Measurements from ENCODE around the gene ARHGAP32. TPM values are rescaled to one million over a fixed set of nuclear protein-coding genes. Genes with fewer than 3 reads are reported as not detected.

ARHGAP32 gene
- total and polyA plus RNA-seq, 2 donors from 2014 or later: 2.1 to 30.8 TPM

DNA sequence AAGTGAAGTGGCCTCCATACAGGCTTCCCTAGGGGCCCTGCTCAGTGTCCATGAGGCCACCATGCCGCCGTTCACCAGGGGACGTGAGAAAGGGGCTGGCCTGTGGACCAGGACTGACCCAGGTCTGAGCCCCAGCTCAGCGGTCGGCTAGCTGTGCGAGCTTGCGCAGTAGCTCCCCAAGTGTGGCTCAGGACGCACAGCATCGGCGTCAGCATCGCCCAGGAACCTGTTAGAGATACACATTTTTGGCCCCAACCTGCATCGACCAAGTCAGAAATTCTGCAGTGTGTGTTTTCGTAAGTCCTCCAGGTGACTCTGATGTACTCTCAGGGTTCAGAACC, 249.9 kb downstream of the ARHGAP32 start:
- no peaks in the 10 kb centered on the region for H3K36me3 ChIP-seq (ENCODE audit: control insufficient read depth in 2 of 3, insufficient read depth in 3 of 3, low read length in 3 of 3)
- H3K4me3 ChIP-seq (ENCODE audit: low read length in 3 of 3): no peak overlapping the region
- no peaks in the 10 kb centered on the region for H3K27me3 ChIP-seq (ENCODE audit: control insufficient read depth, insufficient read depth, low read length)
- H3K9ac ChIP-seq (ENCODE audit: low read length in 3 of 3): no peak overlapping the region
- no peak for DNase-seq
- TF ChIP-seq, protein P1, sequence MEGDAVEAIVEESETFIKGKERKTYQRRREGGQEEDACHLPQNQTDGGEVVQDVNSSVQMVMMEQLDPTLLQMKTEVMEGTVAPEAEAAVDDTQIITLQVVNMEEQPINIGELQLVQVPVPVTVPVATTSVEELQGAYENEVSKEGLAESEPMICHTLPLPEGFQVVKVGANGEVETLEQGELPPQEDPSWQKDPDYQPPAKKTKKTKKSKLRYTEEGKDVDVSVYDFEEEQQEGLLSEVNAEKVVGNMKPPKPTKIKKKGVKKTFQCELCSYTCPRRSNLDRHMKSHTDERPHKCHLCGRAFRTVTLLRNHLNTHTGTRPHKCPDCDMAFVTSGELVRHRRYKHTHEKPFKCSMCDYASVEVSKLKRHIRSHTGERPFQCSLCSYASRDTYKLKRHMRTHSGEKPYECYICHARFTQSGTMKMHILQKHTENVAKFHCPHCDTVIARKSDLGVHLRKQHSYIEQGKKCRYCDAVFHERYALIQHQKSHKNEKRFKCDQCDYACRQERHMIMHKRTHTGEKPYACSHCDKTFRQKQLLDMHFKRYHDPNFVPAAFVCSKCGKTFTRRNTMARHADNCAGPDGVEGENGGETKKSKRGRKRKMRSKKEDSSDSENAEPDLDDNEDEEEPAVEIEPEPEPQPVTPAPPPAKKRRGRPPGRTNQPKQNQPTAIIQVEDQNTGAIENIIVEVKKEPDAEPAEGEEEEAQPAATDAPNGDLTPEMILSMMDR (IDR thresholded peaks at IDR 0.05; ENCODE audit: borderline replicate concordance, extremely low read depth, insufficient read depth): no peak
- intact Hi-C loops (cut with DNase I): no loop called here
- H3K9me3 ChIP-seq (ENCODE audit: control insufficient read depth in 2 of 3, insufficient read depth in 1 of 3, low read length in 3 of 3): no peaks in the 10 kb centered on the region
- peaks cover 0 to 6% (median 5%) of the 10 kb centered on the region in 3 donors for H3K4me1 ChIP-seq (ENCODE audit: control insufficient read depth in 2 of 3, insufficient read depth in 2 of 3, low read depth in 1 of 3, low read length in 3 of 3)
- FAIRE-seq: no peak
- H3K27ac ChIP-seq (ENCODE audit: low read depth in 2 of 2, low read length in 2 of 2): no peak overlapping the region

DNA sequence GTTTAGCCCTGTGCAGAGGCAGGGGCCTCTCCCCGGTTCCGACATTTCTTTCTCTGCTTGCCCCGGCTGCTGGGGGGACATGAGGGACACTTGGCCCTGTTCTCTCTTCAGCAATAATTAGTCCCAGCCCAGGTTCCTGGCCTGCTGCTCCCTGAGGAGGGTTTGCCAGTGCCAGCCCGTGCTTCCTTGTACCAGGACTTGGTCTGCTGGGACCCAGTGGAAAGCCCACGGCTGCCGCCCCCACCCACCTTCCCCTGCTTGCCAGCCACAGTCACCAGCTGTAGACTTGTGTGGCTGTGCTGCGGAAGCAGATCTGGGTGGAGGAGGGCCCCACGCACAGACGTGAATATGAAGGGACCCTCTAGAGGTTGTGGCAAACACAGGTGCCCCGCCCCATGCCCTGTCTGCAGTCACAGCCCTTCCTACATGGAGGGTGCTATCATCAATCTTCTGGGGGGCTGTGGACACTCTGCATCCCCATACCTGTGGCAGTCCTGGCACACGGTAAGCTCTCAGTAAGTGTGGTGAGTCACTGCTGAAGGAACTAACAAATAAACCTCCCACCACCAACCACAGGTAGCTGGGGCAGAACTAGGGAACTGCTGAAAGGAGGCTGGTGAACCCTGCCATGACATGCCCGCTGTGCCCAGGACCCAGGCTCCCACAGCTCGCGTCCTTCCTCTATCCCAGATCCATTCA, 250.4 kb downstream of the ARHGAP32 start:
- no peaks in the 10 kb centered on the region for H3K9me3 ChIP-seq (ENCODE audit: control insufficient read depth in 2 of 3, insufficient read depth in 1 of 3, low read length in 3 of 3)
- intact Hi-C loops (cut with DNase I): no loop called here
- no peak for DNase-seq
- TF ChIP-seq, protein P1 (IDR thresholded peaks at IDR 0.05; ENCODE audit: borderline replicate concordance, extremely low read depth, insufficient read depth): no peak
- H3K4me3 ChIP-seq (ENCODE audit: low read length in 3 of 3): no peak overlapping the region
- peaks cover 0 to 11% (median 5%) of the 10 kb centered on the region in 3 donors for H3K4me1 ChIP-seq (ENCODE audit: control insufficient read depth in 2 of 3, insufficient read depth in 2 of 3, low read depth in 1 of 3, low read length in 3 of 3)
- no peak for FAIRE-seq
- H3K36me3 ChIP-seq (ENCODE audit: control insufficient read depth in 2 of 3, insufficient read depth in 3 of 3, low read length in 3 of 3): no peaks in the 10 kb centered on the region
- H3K27me3 ChIP-seq (ENCODE audit: control insufficient read depth, insufficient read depth, low read length): no peaks in the 10 kb centered on the region
- no peak overlapping the region for H3K27ac ChIP-seq (ENCODE audit: low read depth in 2 of 2, low read length in 2 of 2)
- no peak overlapping the region for H3K9ac ChIP-seq (ENCODE audit: low read length in 3 of 3)

DNA sequence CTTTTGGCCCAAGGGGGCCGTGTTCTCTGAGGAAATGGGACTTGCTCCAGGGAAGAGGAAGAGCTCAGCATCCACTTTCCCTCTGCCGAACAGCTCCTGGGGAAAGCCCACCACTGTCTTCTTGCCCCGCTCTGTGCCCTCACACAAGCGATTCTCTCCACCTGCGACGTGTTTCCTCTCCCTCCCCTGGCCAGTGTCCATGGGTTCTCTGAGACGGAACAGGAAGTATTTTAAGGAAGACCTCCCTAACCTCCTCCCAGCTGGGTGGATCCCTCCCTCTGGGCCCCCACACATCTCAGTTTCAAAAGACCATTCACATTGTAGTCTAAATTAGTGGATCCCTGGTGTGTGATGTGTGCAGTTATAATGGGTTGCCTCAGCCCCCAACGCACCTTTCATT, 251.0 kb downstream of the ARHGAP32 start:
- TF ChIP-seq, protein P1 (IDR thresholded peaks at IDR 0.05; ENCODE audit: borderline replicate concordance, extremely low read depth, insufficient read depth): no peak
- intact Hi-C loops (cut with DNase I): no loop called here
- DNase-seq: no peak
- no peak overlapping the region for H3K9ac ChIP-seq (ENCODE audit: low read length in 3 of 3)
- H3K4me1 ChIP-seq (ENCODE audit: control insufficient read depth in 2 of 3, insufficient read depth in 2 of 3, low read depth in 1 of 3, low read length in 3 of 3): peaks cover 0 to 14% (median 0%) of the 10 kb centered on the region in 3 donors
- H3K27ac ChIP-seq (ENCODE audit: low read depth in 2 of 2, low read length in 2 of 2): no peak overlapping the region
- no peaks in the 10 kb centered on the region for H3K9me3 ChIP-seq (ENCODE audit: control insufficient read depth in 2 of 3, insufficient read depth in 1 of 3, low read length in 3 of 3)
- FAIRE-seq: no peak
- no peak overlapping the region for H3K4me3 ChIP-seq (ENCODE audit: low read length in 3 of 3)
- H3K27me3 ChIP-seq (ENCODE audit: control insufficient read depth, insufficient read depth, low read length): no peaks in the 10 kb centered on the region
- H3K36me3 ChIP-seq (ENCODE audit: control insufficient read depth in 2 of 3, insufficient read depth in 3 of 3, low read length in 3 of 3): no peaks in the 10 kb centered on the region

DNA sequence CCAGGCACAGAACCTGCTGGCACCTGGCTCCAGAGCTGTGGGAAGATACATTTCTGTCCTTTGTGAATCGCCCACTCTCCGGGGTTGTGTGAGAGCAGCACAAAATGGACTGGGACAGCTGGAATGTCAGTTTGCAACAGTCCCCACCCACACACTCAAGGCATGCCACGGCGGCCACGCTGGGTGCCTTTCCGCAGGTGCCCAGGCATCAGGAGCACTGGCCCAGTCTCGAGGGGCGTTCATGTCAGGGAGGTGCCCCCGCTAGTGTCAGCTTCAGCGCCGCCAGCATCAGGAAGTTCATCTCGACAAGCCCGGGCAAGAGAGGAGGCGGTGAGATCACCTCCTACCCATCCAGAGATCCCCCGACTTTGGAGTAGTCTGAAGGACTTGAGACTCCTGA, 251.5 kb downstream of the ARHGAP32 start:
- Histone ChIP-seq H3K36me3 (ENCODE audit: control insufficient read depth in 2 of 3, insufficient read depth in 3 of 3, low read length in 3 of 3) (no peaks in the 10 kb centered on the region), H3K4me1 (ENCODE audit: control insufficient read depth in 2 of 3, insufficient read depth in 2 of 3, low read depth in 1 of 3, low read length in 3 of 3) (peaks cover 0 to 16% (median 0%) of the 10 kb centered on the region in 3 donors), H3K9ac (ENCODE audit: low read length in 3 of 3) (no peak overlapping the region), H3K9me3 (ENCODE audit: control insufficient read depth in 2 of 3, insufficient read depth in 1 of 3, low read length in 3 of 3) (no peaks in the 10 kb centered on the region), H3K27ac (ENCODE audit: low read depth in 2 of 2, low read length in 2 of 2) (no peak overlapping the region), H3K27me3 (ENCODE audit: control insufficient read depth, insufficient read depth, low read length) (no peaks in the 10 kb centered on the region), H3K4me3 (ENCODE audit: low read length in 3 of 3) (no peak overlapping the region)
- FAIRE-seq (no peak), DNase-seq (no peak)
- intact Hi-C loops (cut with DNase I): no loop called here
- TF ChIP-seq, protein P1 (IDR thresholded peaks at IDR 0.05; ENCODE audit: borderline replicate concordance, extremely low read depth, insufficient read depth): no peak
